HEK293T (cell line): Measurements from ENCODE around the gene VPS16.

ENCODE experiments used
- CTCF ChIA-PET: fragments of 350-600 bp; formaldehyde crosslinking; extraction: SDS; loops from one replicate; lab custom pipeline; 2021; ENCODE audit warnings: antibody characterized with exemption, inconsistent platforms; lab: Yijun Ruan, JAX
- POLR2A ChIA-PET: fragments of 350-600 bp; formaldehyde crosslinking; extraction: SDS; loops from one replicate; lab custom pipeline; 2020; ENCODE audit warnings: antibody characterized with exemption, inconsistent platforms; lab: Yijun Ruan, JAX
- DNase-seq: peaks from one replicate; pipeline ENCODE4 v3.0.0; 2012; ENCODE audit warnings: mixed read lengths; ENCODE audit errors: extremely low spot score
- ARNT ChIP-seq: fragments of 450-650 bp; IDR thresholded peaks from 2 replicates; pipeline ENCODE4 v1.6.1; 2017; ENCODE audit warnings: mild to moderate bottlenecking
- BHLHE40 ChIP-seq: fragments of 450-650 bp; IDR thresholded peaks from 2 replicates; pipeline ENCODE4 v1.6.1; 2016; ENCODE audit warnings: mild to moderate bottlenecking, moderate library complexity, borderline replicate concordance
- CTBP1 ChIP-seq: fragments of 450-650 bp; IDR thresholded peaks from 2 replicates; pipeline ENCODE4 v1.6.1; 2016; ENCODE audit warnings: borderline replicate concordance
- ELF4 ChIP-seq: fragments of 450-650 bp; IDR thresholded peaks from 2 replicates; pipeline ENCODE4 v1.6.1; 2017; ENCODE audit warnings: antibody characterized with exemption
- FOXA1 ChIP-seq: fragments of 450-650 bp; IDR thresholded peaks from 2 replicates; pipeline ENCODE4 v1.6.1; 2016; ENCODE audit warnings: mild to moderate bottlenecking
- FOXK2 ChIP-seq: fragments of 450-650 bp; IDR thresholded peaks from 2 replicates; pipeline ENCODE4 v1.6.1; 2016; ENCODE audit warnings: mild to moderate bottlenecking
- FOXM1 ChIP-seq: fragments of 450-650 bp; IDR thresholded peaks from 2 replicates; pipeline ENCODE4 v1.6.1; 2017; ENCODE audit warnings: mild to moderate bottlenecking, borderline replicate concordance
- HDGF ChIP-seq: fragments of 450-650 bp; IDR thresholded peaks from 2 replicates; pipeline ENCODE4 v1.6.1; 2017; ENCODE audit warnings: antibody characterized with exemption, borderline replicate concordance
- L3MBTL2 ChIP-seq: fragments of 450-650 bp; conservative IDR thresholded peaks from 2 replicates; pipeline ENCODE4 v1.6.1; 2016; ENCODE audit warnings: mild to moderate bottlenecking
- LEF1 ChIP-seq: fragments of 450-650 bp; IDR thresholded peaks from 2 replicates; pipeline ENCODE4 v1.6.1; 2017; ENCODE audit warnings: mild to moderate bottlenecking, borderline replicate concordance
- NFRKB ChIP-seq: fragments of 450-650 bp; IDR thresholded peaks from 2 replicates; pipeline ENCODE4 v1.6.1; 2016; ENCODE audit warnings: mild to moderate bottlenecking, moderate library complexity
- SP1 ChIP-seq: fragments of 450-650 bp; IDR thresholded peaks from 2 replicates; pipeline ENCODE4 v1.6.1; 2017
- SUZ12 ChIP-seq: fragments of 450-650 bp; IDR thresholded peaks from 2 replicates; pipeline ENCODE4 v1.6.1; 2016; ENCODE audit warnings: mild to moderate bottlenecking
- TARDBP ChIP-seq: fragments of 450-650 bp; IDR thresholded peaks from 2 replicates; pipeline ENCODE4 v1.6.1; 2016
- ZNF384 ChIP-seq: fragments of 450-650 bp; IDR thresholded peaks from 2 replicates; pipeline ENCODE4 v1.6.1; 2016
- TF ChIP-seq, protein P1 (sequence below): fragments of 450-650 bp; IDR thresholded peaks from 2 replicates; pipeline ENCODE4 v1.6.1; 2016

VPS16 gene

DNA sequence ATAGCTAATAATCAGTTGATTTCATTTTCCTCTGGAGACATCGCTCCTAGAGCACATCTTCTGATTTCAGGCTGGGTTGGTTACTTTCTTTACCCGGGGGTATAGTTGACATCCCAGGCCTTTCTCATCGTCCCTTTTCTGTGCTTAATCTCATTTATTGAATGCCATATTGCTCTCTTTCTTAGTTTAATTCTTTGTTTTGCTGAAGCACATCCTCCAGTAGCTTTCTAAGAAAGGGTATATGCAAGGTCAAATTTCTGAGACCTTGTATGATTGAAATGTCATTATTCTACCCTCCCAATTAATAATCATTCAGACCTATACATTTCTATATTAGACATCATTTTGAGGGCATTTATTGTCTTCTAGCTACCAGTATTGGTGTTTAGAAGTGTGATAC is 28.4 kb upstream of the VPS16 start:
- ChIA-PET CTCF (no interaction called here), POLR2A (no interaction called here)
- no peak for DNase-seq
- TF ChIP-seq FOXK2 (no peak), SUZ12 (no peak), SP1 (no peak), L3MBTL2 (no peak), NFRKB (no peak), FOXM1 (no peak), TARDBP (no peak), ARNT (no peak), BHLHE40 (no peak), ELF4 (no peak), ZNF384 (no peak), HDGF (no peak), CTBP1 (no peak), FOXA1 (no peak), LEF1 (no peak)
- TF ChIP-seq, protein P1, sequence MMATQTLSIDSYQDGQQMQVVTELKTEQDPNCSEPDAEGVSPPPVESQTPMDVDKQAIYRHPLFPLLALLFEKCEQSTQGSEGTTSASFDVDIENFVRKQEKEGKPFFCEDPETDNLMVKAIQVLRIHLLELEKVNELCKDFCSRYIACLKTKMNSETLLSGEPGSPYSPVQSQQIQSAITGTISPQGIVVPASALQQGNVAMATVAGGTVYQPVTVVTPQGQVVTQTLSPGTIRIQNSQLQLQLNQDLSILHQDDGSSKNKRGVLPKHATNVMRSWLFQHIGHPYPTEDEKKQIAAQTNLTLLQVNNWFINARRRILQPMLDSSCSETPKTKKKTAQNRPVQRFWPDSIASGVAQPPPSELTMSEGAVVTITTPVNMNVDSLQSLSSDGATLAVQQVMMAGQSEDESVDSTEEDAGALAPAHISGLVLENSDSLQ = no peak

DNA sequence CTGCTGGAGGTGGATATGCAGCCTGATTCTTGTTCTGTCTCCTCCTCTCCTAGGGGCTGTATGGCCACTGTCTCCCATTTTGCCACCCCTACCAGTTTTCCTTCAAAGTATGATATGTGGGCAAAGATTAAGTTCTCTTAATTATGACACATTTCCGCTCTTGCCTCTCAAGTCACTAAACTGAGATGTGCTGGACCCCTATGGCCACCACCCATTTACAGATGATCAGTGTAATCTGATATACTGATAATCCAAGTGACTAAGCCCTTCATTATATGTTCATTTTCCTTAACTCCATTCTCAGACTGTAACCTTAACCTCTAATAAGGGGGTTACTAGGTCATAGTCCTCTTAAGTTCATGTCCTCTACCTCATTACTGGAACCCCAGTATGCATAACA is 26.5 kb upstream of the VPS16 start:
- CTCF ChIA-PET = interaction anchor here (1.0 kb wide), 1 partner anchor 59 kb away, joined by 3 read pairs; no protein-coding TSS in a partner anchor
- no peak for DNase-seq
- TF ChIP-seq ELF4 (no peak), FOXM1 (no peak), ZNF384 (no peak), FOXA1 (no peak), FOXK2 (no peak), LEF1 (no peak), TARDBP (no peak), HDGF (no peak), L3MBTL2 (no peak), ARNT (no peak), BHLHE40 (no peak), NFRKB (no peak), SUZ12 (no peak), CTBP1 (no peak)
- TF ChIP-seq, protein P1 = no peak
- POLR2A ChIA-PET = no interaction called here

DNA sequence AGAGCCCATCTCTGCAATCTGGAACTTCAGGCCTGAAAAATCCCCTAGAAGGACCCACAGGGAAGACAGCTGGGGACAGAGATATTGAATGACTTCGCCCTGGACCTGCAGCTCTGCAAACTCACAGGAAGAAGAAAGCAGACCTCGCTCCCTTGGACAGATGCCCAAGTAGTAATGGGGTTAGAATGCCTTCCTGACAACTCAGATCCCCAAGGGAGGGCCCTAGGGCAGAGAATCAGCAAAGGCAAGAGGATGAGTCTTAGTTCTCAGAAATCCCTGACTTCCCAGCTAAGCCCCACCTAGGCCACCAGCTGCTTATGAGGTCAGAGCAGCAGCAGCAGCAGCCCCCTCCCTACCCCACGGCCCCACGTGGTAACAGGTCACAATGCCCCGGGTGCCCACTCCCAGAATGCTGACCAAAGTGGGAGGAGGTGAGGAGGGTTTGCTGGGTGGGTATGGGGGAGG is 25.9 kb upstream of the VPS16 start, which contains the start of gene C20orf141:
Gene C20orf141 (plus strand): TSS at position 401 of the 465 bp plus-strand sequence. CDS start 198 bp downstream, outside the sequence.
- TF ChIP-seq HDGF (no peak), FOXA1 (no peak), ZNF384 (no peak), ELF4 (no peak), CTBP1 (no peak), L3MBTL2 (no peak), ARNT (no peak)
- TF ChIP-seq, protein P1 = no peak
- DNase-seq = no peak
- ChIA-PET CTCF (interaction anchor here (1.0 kb wide), 1 partner anchor 58 kb away, joined by 3 read pairs; no protein-coding TSS in a partner anchor), POLR2A (no interaction called here)

DNA sequence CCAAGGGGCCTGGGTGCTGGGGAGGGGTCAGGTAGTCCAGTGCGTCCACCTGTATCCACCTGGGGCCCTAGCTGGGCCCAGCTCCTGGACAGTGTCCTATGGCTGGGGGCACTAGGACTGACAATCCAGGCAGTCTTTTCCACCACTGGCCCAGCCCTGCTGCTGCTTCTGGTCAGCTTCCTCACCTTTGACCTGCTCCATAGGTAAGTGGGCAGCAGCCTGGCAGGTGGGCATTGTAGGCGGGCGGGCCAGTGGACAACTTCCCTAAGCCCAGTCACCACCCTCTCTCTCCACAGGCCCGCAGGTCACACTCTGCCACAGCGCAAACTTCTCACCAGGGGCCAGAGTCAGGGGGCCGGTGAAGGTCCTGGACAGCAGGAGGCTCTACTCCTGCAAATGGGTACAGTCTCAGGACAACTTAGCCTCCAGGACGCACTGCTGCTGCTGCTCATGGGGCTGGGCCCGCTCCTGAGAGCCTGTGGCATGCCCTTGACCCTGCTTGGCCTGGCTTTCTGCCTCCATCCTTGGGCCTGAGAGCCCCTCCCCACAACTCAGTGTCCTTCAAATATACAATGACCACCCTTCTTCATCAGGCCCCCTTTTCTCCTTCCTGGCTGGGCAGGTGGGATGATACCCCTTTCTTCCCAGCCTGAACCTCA is 25.2 kb upstream of the VPS16 start:
- no peak for TF ChIP-seq FOXK2
- TF ChIP-seq, protein P1 = no peak
- TF ChIP-seq FOXA1 = no peak
- no peak for TF ChIP-seq L3MBTL2
- no peak for TF ChIP-seq FOXM1
- TF ChIP-seq ARNT = no peak
- POLR2A ChIA-PET = no interaction called here
- CTCF ChIA-PET = interaction anchor here (1.0 kb wide), 1 partner anchor 57 kb away, joined by 3 read pairs; no protein-coding TSS in a partner anchor
- no peak for DNase-seq

DNA sequence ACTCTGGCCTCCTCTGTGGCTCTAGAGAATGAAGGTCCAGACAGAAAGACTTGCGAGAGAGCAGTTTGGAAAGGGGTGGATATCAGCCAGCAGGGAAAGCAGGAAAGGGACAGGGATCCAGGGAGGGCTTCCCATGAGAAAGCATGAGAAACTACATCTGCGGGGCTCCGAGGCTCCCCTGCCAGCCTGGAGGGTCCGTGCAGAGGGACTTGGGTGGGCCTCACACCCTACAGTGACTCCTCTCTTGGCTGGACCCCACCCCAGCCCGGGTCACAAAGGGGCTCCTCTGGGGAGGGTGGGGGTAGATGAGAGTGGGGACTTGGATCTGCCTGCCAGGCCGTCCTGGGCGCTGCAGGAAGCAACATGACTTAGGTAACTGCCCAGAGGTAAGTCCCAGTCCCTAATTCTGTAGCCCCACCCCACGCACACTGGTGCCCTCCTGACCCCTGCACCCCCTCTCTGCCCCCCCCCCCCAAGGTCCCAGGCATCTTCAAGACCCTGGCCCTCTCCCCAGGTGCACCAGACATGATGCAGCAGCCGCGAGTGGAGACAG is 24.4 kb upstream of the VPS16 start, which contains the start of gene TMEM239:
Gene TMEM239 (plus strand): TSS at position 335 of the 553 bp plus-strand sequence. CDS start 191 bp downstream, at position 526.
- DNase-seq = no peak
- ChIA-PET POLR2A (no interaction called here), CTCF (no interaction called here)
- no peak for TF ChIP-seq HDGF
- no peak for TF ChIP-seq FOXA1
- TF ChIP-seq FOXM1 = no peak
- TF ChIP-seq SP1 = no peak
- TF ChIP-seq, protein P1 = no peak
- no peak for TF ChIP-seq BHLHE40
- TF ChIP-seq ELF4 = no peak
- TF ChIP-seq SUZ12 = no peak
- TF ChIP-seq TARDBP = no peak
- TF ChIP-seq ZNF384 = no peak
- TF ChIP-seq L3MBTL2 = no peak
- TF ChIP-seq NFRKB = no peak
- TF ChIP-seq ARNT = no peak
- no peak for TF ChIP-seq FOXK2
- no peak for TF ChIP-seq CTBP1
